GM19467 (cell line): Measurements from ENCODE around the gene TMF1.

Experiments
- ATAC-seq: cut with Tn5 transposase; IDR thresholded peaks from one replicate; pipeline ENCODE4 v1.9.1; 2021; ENCODE audit warnings: mild to moderate bottlenecking, moderate library complexity; ENCODE audit not compliant: unreplicated experiment

The TMF1 gene

GRCh38 chr3:69081583-69082262 lies 29.6 kb upstream of the TMF1 start:
- no peak for ATAC-seq

GRCh38 chr3:69080233-69080920 lies 28.2 kb upstream of the TMF1 start, which contains the start of gene UBA3:
TSS of gene UBA3 (minus strand) at chr3:69080365. CDS start at chr3:69080353, 12 bp downstream.
- peak; percentile 34 for ATAC-seq

- ATAC-seq, result no peak
Observed at GRCh38 chr3:69079269-69080159, 27.4 kb upstream of the TMF1 start.

GRCh38 chr3:69072928-69073327 lies 20.8 kb upstream of the TMF1 start:
- ATAC-seq, result no peak

GRCh38 chr3:69066121-69066520 lies 14.0 kb upstream of the TMF1 start:
- ATAC-seq, result no peak

- ATAC-seq, result no peak
Observed at GRCh38 chr3:69065318-69065964, 13.3 kb upstream of the TMF1 start.

GRCh38 chr3:69063636-69064035 lies 11.5 kb upstream of the TMF1 start:
- ATAC-seq, result no peak

GRCh38 chr3:69059688-69060087 lies 7.6 kb upstream of the TMF1 start:
- ATAC-seq, result no peak

- no peak for ATAC-seq
Observed at GRCh38 chr3:69058947-69059224, 6.8 kb upstream of the TMF1 start.

GRCh38 chr3:69058180-69058946 lies 6.2 kb upstream of the TMF1 start:
- ATAC-seq, result peak; percentile 97

- no peak for ATAC-seq
Observed at GRCh38 chr3:69052472-69052898, 352 bp upstream of the TMF1 start.

GRCh38 chr3:69048990-69049389 lies 3.1 kb downstream of the TMF1 start:
- no peak for ATAC-seq

GRCh38 chr3:69044608-69045007 lies 7.5 kb downstream of the TMF1 start:
- no peak for ATAC-seq

- no peak for ATAC-seq
Observed at GRCh38 chr3:69033470-69033869, 18.7 kb downstream of the TMF1 start.

- no peak for ATAC-seq
Observed at GRCh38 chr3:69032737-69033136, 19.4 kb downstream of the TMF1 start.

GRCh38 chr3:69032142-69032541 lies 20.0 kb downstream of the TMF1 start:
- ATAC-seq, result no peak

- ATAC-seq, result no peak
Observed at GRCh38 chr3:69031635-69032034, 20.5 kb downstream of the TMF1 start.

- no peak for ATAC-seq
Observed at GRCh38 chr3:69020857-69021256, 31.3 kb downstream of the TMF1 start.

GRCh38 chr3:69020424-69020823 lies 31.7 kb downstream of the TMF1 start:
- no peak for ATAC-seq

GRCh38 chr3:69016901-69017300 lies 35.2 kb downstream of the TMF1 start:
- no peak for ATAC-seq
